NCI-H187 (cell line): ENCODE results near the gene GNPDA1.
"Not testable (repeated sequence)": the region's sequence is repeated elsewhere in the genome, so short reads cannot be mapped to it uniquely, and the experiment has no call there.

Experiments
- DNase-seq, 2 experiments: peaks; one replicate each; lab custom pipeline; 2025; lab: John Stamatoyannopoulos, UW

Gene GNPDA1

GRCh38 chr5:142012792-142013388 is at the start of gene GNPDA1:
Gene GNPDA1, minus strand, starts transcription at chr5:142013027. Its CDS starts 992 bp downstream, at chr5:142012035.
- peak in 1 of 2 experiments; percentile 22 for DNase-seq

- no peak for DNase-seq
Measured at GRCh38 chr5:142059304-142059940, 46.6 kb upstream of the GNPDA1 start.

GRCh38 chr5:142057697-142058056 is 44.9 kb upstream of the GNPDA1 start:
- no peak for DNase-seq

- no peak for DNase-seq
Measured at GRCh38 chr5:142056816-142057696, 44.2 kb upstream of the GNPDA1 start.

- no peak for DNase-seq
Measured at GRCh38 chr5:142055301-142055700, 42.5 kb upstream of the GNPDA1 start.

GRCh38 chr5:142053426-142054151 is 40.8 kb upstream of the GNPDA1 start:
- DNase-seq, result no peak

GRCh38 chr5:142052026-142052425 is 39.2 kb upstream of the GNPDA1 start:
- DNase-seq, result not testable (repeated sequence)

GRCh38 chr5:142048272-142048671 is 35.4 kb upstream of the GNPDA1 start:
- no peak for DNase-seq

GRCh38 chr5:142046191-142046590 is 33.4 kb upstream of the GNPDA1 start:
- no peak for DNase-seq

- DNase-seq, result not testable (repeated sequence)
Measured at GRCh38 chr5:142040881-142041280, 28.1 kb upstream of the GNPDA1 start.

- no peak for DNase-seq
Measured at GRCh38 chr5:142040285-142040684, 27.5 kb upstream of the GNPDA1 start.

- no peak for DNase-seq
Measured at GRCh38 chr5:142038735-142039134, 25.9 kb upstream of the GNPDA1 start.

GRCh38 chr5:142037599-142037998 is 24.8 kb upstream of the GNPDA1 start:
- not testable (repeated sequence) for DNase-seq

- DNase-seq, result no peak
Measured at GRCh38 chr5:142036918-142037317, 24.1 kb upstream of the GNPDA1 start.

GRCh38 chr5:142034994-142035393 is 22.2 kb upstream of the GNPDA1 start:
- no peak for DNase-seq

- not testable (repeated sequence) for DNase-seq
Measured at GRCh38 chr5:142033632-142034567, 21.1 kb upstream of the GNPDA1 start.

GRCh38 chr5:142032747-142033631 is 20.2 kb upstream of the GNPDA1 start:
- DNase-seq, result peak; percentile 21 to 32

GRCh38 chr5:142032150-142032549 is 19.3 kb upstream of the GNPDA1 start:
- no peak for DNase-seq

GRCh38 chr5:142025637-142026036 is 12.8 kb upstream of the GNPDA1 start:
- DNase-seq, result no peak

- peak; percentile 45 to 69 for DNase-seq
Measured at GRCh38 chr5:142024771-142025304, 12.0 kb upstream of the GNPDA1 start.
